Osteoblast (primary cell): ENCODE measurements around the gene NTRK1. TPM values are rescaled to one million over a fixed set of nuclear protein-coding genes. Genes with fewer than 3 reads are reported as not detected.
A peak's percentile ranks its signal among the peaks of the same experiment; 100 is the strongest.

Source experiments
- DNase-seq: peaks from one replicate; pipeline ENCODE4 v3.0.0; 2011; ENCODE audit warnings: low spot score, mixed read lengths; ENCODE audit not compliant: insufficient read length; ENCODE audit errors: missing footprints
- H2AFZ ChIP-seq: 2 replicates; pipeline ENCODE4 v1.6.0; 2011; ENCODE audit warnings: mild to moderate bottlenecking, low read length
- H3K27ac ChIP-seq: 2 replicates; pipeline ENCODE4 v1.5.1; 2011; ENCODE audit warnings: mild to moderate bottlenecking, low read depth, low read length, moderate library complexity
- H3K27me3 ChIP-seq: 2 replicates; pipeline ENCODE4 v1.6.0; 2012; ENCODE audit warnings: mild to moderate bottlenecking, control low read depth, inconsistent platforms, low read length, moderate library complexity; ENCODE audit not compliant: insufficient read depth
- H3K36me3 ChIP-seq: 2 replicates; pipeline ENCODE4 v1.5.1; 2011; ENCODE audit warnings: mild to moderate bottlenecking, low read length, control low read depth, moderate library complexity; ENCODE audit not compliant: insufficient read depth
- H3K4me1 ChIP-seq: 2 replicates; pipeline ENCODE4 v1.5.1; 2011; ENCODE audit warnings: mild to moderate bottlenecking, low read length, control low read depth, moderate library complexity; ENCODE audit not compliant: insufficient read depth
- H3K4me2 ChIP-seq: 2 replicates; pipeline ENCODE4 v1.6.0; 2011; ENCODE audit warnings: mild to moderate bottlenecking, low read length; ENCODE audit not compliant: insufficient read depth
- H3K4me3 ChIP-seq: fragments of 200-600 bp; sonication (generic); 3 replicates; pipeline ENCODE4 v1.5.1; 2012; ENCODE audit warnings: mild to moderate bottlenecking, low read length, inconsistent platforms; ENCODE audit not compliant: insufficient read depth
- H3K79me2 ChIP-seq: 2 replicates; pipeline ENCODE4 v1.6.0; 2012; ENCODE audit warnings: mild to moderate bottlenecking, low read length, control low read depth, inconsistent platforms; ENCODE audit not compliant: insufficient read depth
- H3K9me3 ChIP-seq: 2 replicates; pipeline ENCODE4 v1.5.1; 2011; ENCODE audit warnings: low read depth, low read length, control low read depth
- H4K20me1 ChIP-seq: 2 replicates; pipeline ENCODE4 v1.6.0; 2012; ENCODE audit warnings: mild to moderate bottlenecking, low read length, control low read depth; ENCODE audit not compliant: insufficient read depth
- CTCF ChIP-seq: IDR thresholded peaks from 2 replicates; pipeline ENCODE4 v1.5.1; 2011; ENCODE audit warnings: mild to moderate bottlenecking, low read depth, low read length, moderate library complexity; ENCODE audit errors: extremely low read depth
- total RNA-seq: library from RNA; depleted of rRNA; stranded (reverse); fragments of >200 nt; gene quantifications from 2 replicates; pipeline ENCODE4 v1.2.3, GENCODE V29; 2012

The NTRK1 gene
- total RNA-seq, 1 donor = 0.36 TPM

DNA sequence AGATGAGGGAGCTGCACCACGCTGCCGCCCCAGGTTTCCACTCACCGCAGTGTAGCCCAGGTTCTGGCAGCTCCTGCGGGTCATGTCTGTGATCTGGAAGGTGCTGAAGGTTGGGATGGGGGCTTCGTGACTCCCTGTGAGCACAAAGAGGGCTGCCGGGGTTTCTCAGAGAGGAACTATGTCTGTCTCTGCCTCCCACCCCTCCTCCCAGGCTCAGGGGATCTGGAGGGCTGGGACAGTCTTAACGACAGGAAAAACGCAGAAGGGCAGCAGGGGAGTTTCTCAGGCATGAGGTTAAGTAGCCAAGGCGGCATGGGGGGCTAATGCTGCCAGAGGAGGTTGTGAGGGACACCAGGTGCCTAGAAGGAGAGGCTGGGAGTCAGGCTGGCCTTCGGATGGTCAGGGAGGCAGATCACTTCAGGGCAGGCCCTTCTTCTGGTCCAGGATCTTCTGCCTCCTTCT is 44.7 kb upstream of the NTRK1 start:
- no peak for TF ChIP-seq CTCF
- H3K79me2 ChIP-seq = no peaks in the 10 kb centered on the region
- no peak overlapping the region for H3K4me3 ChIP-seq
- peaks cover 35% of the 10 kb centered on the region for H3K4me1 ChIP-seq
- no peak overlapping the region for H3K4me2 ChIP-seq
- no peak for DNase-seq
- H3K27me3 ChIP-seq = no peaks in the 10 kb centered on the region
- no peaks in the 10 kb centered on the region for H3K36me3 ChIP-seq
- no peaks in the 10 kb centered on the region for H4K20me1 ChIP-seq
- H3K9me3 ChIP-seq = no peaks in the 10 kb centered on the region
- H3K27ac ChIP-seq = peak overlapping the region; percentile 43
- H2AFZ ChIP-seq = no peak overlapping the region

GRCh38 chr1:156816561-156817328 is 43.9 kb upstream of the NTRK1 start, which contains the start of gene SH2D2A:
Gene SH2D2A (minus strand): TSS chr1:156816848. CDS start chr1:156816708, 140 bp downstream.
- H3K4me2 ChIP-seq = no peak within 1 kb of the TSS
- H2AFZ ChIP-seq = peak within 1 kb of the TSS; percentile 18
- TF ChIP-seq CTCF = no peak
- H3K36me3 ChIP-seq = no peaks in the 10 kb centered on the region
- H4K20me1 ChIP-seq = no peaks in the 10 kb centered on the region
- H3K9me3 ChIP-seq = no peaks in the 10 kb centered on the region
- no peaks in the 10 kb centered on the region for H3K79me2 ChIP-seq
- H3K4me3 ChIP-seq = no peak within 1 kb of the TSS
- peaks cover 38% of the 10 kb centered on the region for H3K4me1 ChIP-seq
- H3K27me3 ChIP-seq = no peaks in the 10 kb centered on the region
- peak within 1 kb of the TSS; percentile 43 for H3K27ac ChIP-seq
- DNase-seq = no peak

DNA sequence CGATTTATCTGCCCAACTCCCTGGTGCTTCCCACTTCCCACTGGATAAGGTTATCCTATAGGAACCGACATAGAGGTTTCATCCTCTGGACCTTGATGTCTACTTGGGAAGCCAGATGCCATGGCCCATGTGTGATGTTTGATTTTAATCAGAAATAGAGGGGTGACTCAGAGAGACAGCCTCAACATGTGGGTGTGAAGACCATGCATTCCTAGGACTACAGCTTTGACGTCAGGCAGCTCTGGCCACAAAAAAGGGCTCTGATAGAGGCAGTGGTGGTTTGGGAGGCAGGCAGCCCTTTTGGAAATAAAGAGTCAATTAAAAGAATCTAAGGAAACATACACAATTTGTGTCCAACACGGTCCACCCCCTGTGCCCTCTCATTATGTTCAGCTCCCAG is 38.9 kb upstream of the NTRK1 start:
- Histone ChIP-seq H3K27me3 (no peaks in the 10 kb centered on the region), H3K9me3 (no peaks in the 10 kb centered on the region), H3K4me3 (no peak overlapping the region), H3K27ac (no peak overlapping the region), H3K79me2 (no peaks in the 10 kb centered on the region), H3K4me2 (no peak overlapping the region), H3K4me1 (peaks cover 9% of the 10 kb centered on the region), H3K36me3 (no peaks in the 10 kb centered on the region), H2AFZ (peak overlapping the region; percentile 40), H4K20me1 (no peaks in the 10 kb centered on the region)
- no peak for TF ChIP-seq CTCF
- DNase-seq = no peak

DNA sequence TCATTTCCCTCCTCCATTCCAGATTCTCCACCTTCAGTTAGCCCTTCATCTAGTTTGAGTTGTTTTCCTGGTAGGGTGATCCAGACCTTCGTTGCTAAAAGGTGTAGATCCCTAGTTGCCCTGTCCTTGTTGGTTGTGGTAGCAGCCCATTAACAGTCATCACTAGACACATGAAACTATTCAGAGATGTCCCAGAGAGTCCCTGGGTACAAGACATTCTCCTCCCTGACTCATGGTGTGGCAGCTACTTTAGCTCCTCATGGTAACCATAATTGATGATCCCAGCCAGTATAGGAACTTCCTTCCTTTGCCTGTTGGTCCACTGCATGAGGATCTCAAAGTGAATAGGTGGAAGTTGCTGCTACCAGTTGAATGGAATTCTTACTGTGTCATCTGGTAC is 38.0 kb upstream of the NTRK1 start:
- Histone ChIP-seq H3K27ac (no peak overlapping the region), H4K20me1 (no peaks in the 10 kb centered on the region), H3K4me2 (no peak overlapping the region), H3K4me1 (peaks cover 9% of the 10 kb centered on the region), H3K36me3 (no peaks in the 10 kb centered on the region), H3K79me2 (no peaks in the 10 kb centered on the region), H3K4me3 (no peak overlapping the region), H3K9me3 (no peaks in the 10 kb centered on the region), H3K27me3 (no peaks in the 10 kb centered on the region), H2AFZ (no peak overlapping the region)
- no peak for DNase-seq
- TF ChIP-seq CTCF = no peak
